T-helper 2 cell treated with Interferon-gamma antibody and Interleukin-4, amounts not matched to agents 100 ng/mL and 5 ng/mL, for 36 hours (primary cell): ENCODE data around the gene LNX1. TPM values are rescaled to one million over a fixed set of nuclear protein-coding genes. Genes with fewer than 3 reads are reported as not detected.
"Not testable (repeated sequence)": the region's sequence is repeated elsewhere in the genome, so short reads cannot be mapped to it uniquely, and the experiment has no call there.

Experiments used
- intact Hi-C: fragments of 100-400 bp; cut with micrococcal nuclease; formaldehyde crosslinking; loops from one replicate; pipeline ENCODE4 v1.15.1; 2023
- total RNA-seq: library from RNA; stranded (reverse); gene quantifications from 2 replicates; pipeline ENCODE4 v1.2.3, GENCODE V29; 2022

LNX1 gene
- total RNA-seq, 1 donor from 2014 or later, result not detected

DNA sequence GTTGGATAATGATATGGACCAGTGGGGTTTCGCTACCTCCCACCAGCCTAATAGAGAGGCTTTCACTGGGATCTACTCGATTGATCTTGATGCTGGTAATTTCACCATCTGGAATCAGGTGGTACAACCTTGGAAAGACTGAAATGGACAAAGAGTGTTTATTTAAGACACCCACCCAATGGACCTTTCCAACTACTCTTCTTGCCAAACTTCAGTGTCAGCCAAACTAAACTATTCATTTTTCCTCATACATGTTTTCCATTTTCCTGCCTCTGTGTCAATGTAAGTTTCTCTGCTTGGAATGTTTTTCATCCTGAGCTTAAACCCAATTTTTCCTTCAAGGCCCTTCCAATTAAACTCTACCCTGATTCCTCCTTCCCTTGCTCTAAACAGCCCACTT lies 92.6 kb downstream of the LNX1 start:
- intact Hi-C loops, result no loop called here

DNA sequence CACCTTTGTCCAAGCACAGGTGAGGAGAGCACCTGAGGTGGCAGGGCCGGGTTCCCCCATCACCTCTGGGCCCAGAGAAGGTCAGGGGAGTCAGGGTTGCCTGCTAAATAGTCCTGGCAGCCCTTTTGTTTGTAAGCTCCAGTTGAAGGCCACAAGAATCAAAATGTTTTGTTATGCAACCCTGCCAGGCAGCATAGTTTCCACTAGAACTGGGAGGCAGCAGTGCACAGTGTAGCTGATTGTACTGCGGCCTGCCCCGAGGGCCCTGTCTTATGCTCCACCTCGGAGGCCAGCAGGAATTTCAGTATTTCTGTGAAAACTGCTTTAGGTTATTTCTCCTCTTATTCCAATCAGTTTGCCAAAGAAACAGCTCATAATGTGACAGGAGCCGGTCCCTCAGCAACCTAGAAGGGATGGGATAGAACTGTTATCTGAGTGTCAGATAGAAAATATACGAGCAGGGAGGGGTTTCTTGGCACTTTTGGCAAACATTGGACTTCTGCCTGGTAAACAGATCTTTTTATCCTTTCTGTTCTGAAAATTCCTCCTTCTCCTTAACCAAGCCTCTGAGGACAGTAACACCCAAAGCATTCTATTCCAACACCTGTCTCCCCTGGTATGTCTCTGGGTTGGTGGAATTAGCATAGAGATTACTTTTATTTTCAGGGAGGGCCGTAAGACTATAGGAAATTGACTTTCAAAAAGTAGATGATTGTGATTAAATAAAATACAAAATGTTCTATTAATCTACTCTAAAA lies 93.6 kb downstream of the LNX1 start:
- intact Hi-C loops, result no loop called here

DNA sequence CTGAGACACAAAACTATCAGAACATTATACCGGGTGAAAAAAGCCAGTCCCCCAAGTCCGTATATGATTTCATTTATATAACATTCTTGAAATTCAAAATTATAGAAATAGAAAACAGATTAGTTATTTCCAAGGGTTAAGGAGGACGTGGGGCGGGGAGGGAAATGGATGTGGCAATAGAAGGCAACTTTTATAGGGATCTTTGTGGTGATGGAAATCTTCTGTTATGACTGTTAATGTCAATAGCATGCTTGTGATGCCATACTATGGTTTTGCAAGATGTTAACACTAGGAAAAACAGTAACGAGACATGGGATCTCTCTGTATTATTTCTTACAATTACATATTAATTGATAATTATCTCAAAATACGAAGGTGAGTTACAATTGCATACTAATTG lies 96.4 kb downstream of the LNX1 start:
- intact Hi-C loops, result no loop called here

DNA sequence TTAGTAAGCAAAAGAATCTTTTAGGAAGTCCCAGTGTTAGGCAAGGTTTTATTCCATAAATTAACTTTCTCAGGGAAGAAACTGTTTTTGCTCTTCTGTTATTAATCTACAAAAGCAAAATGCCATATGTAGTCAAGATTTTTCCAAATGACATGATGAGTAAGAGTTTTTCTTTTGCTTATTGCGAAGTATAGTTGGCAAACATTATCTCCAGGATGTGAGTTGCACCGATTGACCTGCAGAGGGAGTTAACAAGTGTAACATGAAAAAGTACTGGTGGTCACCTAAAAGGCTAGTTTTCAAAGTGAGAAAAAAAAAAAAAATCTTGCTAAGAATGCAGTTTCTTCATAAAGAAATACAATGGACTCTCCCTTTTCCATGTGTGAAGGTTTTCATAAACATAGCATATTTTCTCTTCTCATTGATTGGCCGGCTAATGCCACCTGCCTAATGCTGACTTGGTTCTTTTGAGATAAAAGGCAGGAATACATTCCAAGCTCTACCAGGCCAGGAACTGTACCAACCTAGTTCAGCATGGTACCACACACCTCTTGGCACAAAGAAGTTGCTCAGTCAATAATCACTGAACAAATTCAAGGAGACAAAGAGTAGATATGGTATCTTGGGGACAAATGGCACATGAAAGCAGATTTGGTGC lies 100.2 kb downstream of the LNX1 start:
- intact Hi-C loops, result no loop called here

DNA sequence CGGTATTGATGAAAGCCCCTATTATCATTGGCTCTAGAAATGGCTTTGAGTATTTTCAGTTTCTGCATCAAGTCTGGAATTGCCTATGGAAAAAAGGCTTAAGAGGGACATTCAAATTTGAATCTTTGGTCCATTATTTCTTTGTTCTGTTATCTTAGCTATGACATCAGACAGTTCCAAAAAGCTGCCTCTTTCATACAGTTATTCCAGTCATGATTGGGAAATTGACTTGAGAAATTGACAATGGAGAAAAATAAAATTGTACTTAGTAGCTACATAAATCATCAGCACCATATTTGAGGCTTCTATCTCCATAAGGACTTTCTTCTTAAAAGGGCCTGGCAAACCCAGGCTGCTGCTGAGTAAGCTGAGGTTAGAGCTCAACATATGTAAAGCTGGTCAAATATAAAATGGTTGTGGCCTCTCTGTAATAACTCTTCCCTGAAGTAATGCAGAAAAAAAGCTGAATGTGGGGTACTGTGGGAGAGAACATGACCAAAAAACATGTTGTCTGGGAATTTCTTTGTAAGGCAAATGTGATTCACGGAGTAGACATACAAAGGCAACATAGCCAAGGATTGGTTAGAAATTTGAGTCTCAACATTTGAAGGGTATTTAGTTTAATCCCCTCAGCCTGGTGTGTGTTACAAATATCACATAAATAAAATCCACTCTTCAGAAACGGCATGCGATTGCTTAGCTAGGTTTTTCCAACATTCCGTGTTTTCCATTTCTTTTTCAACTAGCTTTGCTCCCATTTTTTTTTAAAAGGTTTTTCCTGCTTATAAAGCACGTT lies 100.9 kb downstream of the LNX1 start:
- intact Hi-C loops, result no loop called here

DNA sequence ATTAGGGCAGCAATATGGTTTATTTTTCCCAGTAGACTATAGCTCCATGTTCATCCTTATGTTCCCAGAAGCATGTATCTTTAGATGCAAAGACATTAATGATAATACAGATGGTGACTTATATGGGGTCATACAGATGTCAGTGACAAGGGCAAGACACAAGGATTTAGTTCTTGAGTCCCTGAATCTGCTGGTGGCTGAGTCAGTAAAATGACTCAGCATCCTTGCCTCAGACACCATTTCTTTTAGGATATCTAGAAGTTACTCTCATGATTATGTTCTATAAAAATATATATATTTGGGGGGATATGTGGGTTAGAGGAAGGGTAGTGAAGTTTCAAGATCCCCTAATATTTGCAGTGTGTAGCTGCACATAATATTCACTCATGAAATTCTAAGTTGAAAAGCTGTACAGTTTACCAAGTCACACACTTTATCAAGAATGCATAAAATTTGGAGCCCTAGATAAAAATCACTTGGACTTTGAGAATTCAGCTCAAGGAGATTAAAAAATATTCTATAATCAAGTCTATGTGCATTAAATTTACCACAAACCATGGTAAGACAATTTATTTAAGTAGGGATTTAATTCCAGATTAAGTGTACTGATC lies 101.9 kb downstream of the LNX1 start:
- intact Hi-C loops, result no loop called here

DNA sequence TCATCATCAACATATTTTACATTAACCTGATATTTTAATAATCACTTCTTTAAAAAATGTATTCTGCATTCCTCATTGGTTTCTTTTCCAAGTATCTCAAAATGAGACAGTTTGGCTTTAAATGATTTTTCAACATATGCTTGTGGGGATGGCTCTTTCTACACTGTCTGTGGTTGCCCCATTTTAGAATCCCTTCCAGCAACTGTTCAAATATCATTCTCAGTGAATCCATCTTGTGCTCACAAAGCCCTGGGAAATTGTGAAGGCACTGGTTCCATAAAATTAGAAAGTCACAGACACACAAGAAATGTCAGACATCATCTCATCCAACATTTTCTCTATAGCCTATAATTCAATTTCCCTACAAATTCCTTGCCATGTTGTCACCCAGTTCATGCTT lies 103.5 kb downstream of the LNX1 start:
- intact Hi-C loops, result no loop called here

DNA sequence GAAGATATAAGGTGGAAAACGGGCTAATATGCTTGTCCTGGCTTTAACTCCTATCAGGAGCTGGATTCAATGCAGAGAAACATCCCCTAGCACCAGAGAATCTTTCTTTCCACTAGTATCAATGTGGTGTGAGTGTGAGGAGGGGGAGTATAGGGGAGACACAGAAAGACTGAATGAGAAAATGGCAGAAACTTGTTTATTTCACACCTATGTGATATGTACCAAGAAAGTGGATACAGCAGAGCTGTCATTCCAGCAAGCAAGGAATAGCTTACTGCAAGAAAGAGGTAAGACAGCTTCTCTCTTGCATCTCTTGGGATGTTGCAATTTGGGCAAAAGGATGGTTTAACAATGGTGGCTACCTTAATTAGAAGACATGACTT lies 105.6 kb downstream of the LNX1 start:
- intact Hi-C loops, result no loop called here

DNA sequence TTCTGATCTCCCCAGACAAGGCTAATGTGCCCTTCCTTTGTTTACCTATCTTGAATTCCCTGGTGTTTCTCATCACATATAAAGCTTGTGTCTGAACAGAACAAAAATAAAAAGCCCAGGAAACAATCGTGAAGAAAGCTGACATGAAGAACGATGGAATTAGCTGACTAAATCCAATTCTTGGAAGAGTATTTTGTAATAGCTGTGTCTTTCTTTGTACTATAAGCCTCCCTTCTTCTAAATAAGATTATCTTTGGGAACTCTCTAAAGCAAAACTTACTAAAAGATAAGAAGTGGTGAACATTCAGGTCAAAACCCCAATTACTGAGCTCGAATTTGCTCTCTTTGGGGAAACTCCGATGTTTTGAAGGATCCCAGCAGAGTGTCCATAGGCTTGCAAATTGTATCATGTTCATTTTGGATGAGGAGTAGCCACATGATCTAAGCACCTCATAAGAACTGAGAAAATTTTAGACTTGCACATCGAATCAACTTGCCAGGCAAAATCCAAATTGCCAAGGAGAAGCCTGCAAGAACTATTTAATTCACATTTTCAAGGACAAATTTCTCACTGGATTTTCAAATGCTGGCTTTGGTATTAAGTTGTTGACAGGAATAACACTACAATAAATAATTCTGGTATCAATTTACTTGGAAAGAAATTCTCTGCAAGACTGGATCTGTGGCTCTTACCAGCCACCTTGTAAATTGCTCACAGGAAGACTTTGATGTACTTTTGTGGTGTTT lies 106.2 kb downstream of the LNX1 start:
- intact Hi-C loops, result no loop called here

DNA sequence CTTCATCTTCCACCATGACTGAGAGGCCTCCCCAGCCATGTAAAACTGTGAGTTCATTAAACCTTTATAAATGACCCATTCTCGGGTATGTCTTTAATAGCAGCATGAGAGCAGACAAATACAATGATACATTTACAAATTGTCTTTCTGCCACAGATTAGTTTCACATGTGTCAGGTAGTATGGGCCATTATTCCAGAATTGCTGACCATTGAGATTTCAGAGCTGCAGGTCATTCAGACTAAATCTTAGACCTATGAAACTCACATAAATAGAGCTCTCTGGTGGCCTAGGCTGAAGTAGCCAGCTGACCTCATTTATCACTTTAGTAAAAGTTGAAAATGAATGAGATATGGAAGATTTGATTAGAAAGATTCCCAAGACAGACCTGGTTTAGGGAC lies 108.0 kb downstream of the LNX1 start:
- intact Hi-C loops, result no loop called here

DNA sequence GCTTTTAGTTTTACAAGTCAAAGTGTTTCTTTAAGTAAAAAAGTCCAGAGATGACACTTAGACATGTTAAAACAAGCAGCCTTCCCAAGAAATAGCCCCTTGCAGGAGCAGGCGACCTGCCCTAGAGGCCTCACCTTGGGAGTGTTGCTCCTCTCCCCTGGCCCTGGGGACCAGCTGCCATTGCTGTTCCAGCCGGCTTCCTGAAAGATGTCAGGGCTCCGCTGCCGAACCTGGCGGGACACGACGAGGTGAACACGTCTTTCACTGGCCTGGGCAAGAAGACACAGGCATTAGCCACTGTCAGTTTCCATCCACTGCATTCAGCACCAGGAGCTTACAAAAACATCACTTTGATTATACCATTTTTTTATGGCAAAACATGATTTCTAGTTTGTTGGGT lies 109.7 kb downstream of the LNX1 start:
- intact Hi-C loops, result no loop called here

DNA sequence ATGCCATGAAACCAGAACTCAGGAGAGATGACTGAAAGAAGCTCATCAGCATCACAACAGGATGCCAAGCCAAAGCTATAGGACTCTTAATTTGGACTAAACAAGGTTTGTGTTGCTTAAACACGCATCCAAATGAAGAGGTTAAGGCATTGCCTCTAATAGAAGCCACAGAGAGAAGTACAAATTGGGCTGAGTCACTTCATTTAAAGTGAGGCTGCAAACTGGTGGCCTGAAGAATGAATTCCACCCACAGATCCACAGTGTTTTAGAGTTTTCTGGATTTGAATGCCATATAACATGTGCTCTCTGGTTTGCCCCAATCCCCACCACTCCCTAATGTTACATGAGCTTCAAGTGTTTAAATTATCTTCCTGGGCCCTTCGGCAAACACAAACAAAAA lies 110.4 kb downstream of the LNX1 start:
- intact Hi-C loops, result no loop called here

DNA sequence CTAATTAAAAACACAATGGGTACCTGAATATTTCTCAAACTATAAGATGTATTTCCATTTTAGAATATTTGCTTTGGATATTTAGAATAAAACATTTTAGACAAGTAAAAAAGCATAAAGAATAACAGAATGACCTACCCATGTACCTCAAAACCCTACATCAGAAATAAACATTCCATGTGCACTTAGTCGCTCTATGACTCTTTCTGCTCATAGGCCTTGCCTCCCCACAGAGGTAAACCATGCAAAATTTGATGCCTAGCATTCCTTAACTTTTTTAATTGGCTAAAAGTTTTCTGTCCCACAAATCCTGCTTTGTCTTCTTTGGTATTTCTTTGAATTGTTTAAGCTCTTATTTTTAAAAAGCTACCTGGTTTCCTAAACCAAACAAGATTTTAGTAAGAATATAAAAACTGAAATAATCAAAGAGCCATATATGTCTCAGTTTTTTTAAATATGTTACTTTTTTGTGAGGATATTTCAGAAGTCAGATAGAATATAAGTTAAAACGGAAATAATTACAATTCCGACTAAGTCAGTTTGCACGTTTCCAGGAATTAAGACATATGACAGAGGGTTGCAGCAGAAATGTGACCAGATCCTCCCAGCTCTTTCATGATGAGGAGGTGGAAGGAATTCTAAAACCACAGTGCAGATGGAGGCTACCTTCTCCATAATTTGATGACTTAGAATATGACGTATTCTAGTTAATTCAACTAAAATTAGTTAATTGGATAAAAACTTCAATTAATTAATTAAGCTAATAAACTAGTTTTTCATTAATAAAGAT lies 111.4 kb downstream of the LNX1 start:
- intact Hi-C loops, result no loop called here

DNA sequence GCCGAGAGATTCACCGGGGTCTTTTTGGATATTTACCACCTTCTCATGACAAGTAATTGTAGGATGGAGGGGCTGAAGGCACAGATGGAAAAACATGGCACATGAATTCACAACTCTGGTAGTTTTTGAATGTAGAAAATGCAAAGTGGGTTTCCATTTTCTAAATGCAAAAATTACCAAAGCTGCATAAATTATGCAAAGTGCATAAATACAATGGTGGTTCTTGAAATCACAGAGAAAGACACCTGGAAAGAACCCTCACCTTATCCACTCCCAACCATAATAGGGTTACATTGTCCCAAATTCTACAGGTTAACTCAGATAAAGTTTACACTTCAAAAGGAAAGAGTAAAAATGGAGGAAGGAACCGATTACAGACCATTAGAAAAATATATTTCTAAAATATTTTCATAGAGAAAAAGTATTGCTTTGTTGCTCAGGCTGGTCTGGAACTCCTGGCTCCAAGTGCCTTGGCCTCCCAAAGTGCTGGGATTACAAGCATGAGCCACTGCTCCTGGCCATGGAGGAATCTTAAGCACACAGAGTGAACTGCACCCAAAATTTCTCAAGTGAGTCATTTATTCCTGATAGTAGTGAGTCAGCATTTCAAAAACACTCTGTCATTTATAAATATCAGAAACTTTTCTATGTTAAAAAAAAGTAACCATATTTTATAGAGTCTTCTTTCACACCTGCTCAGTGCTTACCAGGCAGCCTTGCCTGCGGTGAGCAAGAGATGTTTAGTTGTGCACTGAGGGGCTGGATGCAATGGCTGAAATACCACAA lies 112.4 kb downstream of the LNX1 start:
- intact Hi-C loops, result no loop called here

DNA sequence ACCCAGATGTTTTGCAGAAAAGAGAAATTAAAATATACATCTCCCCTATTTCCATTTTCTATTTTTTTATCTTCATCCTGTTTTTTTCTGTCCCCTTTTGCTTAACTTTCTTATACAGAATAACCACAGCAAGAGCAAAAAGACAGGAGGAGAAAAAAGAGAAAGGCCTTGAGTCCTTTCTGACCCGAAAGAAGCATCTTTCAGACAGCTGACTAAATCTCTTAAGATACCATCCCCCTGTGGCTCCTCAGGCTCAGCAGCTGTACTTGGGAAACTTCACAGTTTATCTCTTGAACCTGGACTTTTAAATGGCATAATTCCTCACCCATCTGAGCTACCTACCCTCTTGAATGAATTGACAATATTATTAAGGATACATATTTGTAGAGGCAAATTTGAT lies 113.7 kb downstream of the LNX1 start:
- intact Hi-C loops, result no loop called here

DNA sequence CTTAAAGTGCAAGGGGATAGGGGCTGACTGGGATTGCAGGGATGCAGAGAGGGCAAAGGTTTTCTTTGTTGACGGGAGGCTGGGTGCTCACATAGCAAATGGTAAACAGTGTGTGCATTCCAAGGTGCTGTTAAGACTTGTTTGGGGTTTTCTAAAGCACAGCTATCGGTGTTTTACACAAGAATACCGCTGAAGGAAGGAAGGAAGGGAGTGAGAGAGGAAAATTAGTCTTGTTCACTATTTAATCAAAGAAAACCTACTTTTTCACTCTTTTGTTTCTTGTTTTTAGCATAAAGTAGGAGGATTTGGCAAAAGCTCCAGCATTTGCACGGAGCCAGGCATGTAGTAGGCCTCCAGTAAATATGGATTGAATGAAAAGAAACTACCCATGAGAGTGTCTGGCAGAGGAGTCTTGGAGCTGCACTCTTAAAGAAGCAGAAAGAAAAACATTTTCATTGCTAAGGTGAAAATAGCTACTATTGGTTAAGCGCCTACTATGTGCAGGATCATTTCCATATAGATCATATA lies 114.2 kb downstream of the LNX1 start:
- intact Hi-C loops, result no loop called here

DNA sequence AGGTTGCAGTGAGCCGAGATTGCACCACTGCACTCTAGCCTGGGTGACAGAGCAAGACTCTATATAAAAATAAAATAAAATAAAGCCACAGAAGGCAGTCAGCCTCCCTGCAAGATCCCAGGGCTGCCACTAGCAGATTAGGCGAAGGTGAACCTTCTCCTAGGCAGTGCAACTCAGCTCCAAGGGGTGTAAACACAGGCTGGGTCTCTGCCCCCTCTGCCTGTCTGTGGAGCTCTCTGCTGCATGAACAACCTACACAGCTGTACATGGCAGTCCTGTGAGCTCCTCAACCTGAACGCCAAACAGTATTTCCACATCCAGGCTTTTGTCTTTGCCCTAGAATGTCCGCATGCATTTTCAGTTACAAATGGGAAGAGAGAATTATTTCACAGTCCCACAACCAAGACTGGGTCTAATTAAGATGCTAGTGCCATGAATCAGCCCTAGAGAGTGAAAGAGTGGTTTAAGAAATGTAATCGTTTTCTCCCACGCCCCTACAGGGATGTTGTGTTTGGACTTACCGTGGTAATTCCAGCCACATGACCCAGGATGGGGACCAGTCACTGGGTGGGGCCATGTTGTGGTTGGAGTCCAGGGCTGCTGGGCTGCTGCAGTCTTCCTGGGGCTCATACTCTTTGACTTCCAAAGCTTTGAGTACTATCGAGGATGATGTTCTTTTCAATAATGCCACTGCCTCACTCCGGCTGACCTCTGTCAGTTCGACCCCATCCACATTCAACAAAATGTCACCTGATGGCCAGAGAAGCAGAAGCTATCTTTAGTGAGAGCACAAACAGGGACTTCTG lies 114.9 kb downstream of the LNX1 start:
- intact Hi-C loops, result no loop called here

DNA sequence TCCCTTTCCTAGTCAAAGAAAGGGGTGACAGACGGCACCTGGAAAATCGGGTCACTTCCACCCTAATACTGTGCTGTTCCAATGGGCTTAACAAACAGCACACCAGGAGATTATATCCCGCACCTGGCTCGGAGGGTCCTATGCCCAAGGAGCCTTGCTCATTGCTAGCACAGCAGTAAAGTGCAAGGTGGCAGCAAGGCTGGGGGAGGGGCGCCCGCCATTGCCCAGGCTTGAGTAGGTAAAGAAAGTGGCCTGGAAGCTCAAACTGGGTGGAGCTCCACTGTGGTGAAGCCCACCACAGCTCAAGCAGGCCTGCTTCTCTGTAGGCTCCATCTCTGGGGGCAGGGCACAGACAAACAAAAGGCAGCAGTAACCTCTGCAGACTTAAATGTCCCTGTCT lies 124.7 kb downstream of the LNX1 start:
- intact Hi-C loops, result not testable (repeated sequence)

DNA sequence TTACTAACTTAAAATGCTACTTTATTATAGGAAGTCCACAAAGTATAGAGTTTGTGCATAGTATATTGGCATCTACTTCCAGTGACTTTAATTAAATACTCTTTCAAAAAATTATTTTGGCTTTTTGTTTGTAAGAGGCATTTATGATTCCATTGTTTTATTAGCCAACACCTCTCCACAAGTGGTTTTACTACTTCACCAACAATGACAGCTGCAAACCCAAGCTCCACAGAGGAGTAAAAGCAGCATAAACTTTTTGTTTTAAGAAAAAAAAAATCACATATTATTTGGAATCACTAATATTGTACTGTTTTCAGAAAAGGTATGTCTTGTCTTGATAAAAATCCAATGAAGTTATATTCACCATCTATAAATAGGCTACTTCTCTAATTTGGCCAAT lies 125.4 kb downstream of the LNX1 start:
- intact Hi-C loops, result no loop called here
